ENCODE results near the gene IWS1. TPM values are rescaled to one million over a fixed set of nuclear protein-coding genes. Genes with fewer than 3 reads are reported as not detected.

The IWS1 gene
- total and polyA plus RNA-seq, 9 of the 15 experiments (the other 6 are each of a cell fraction or from before 2014, with no cell fraction given), result 20.8 to 67.2 (median 46.6) TPM

GRCh38 chr2:127563458-127564428, 37.5 kb upstream of the IWS1 start (continued):
- no peak for TF ChIP-seq ZBTB49 (CRISPR knock-in tag; IDR thresholded peaks at IDR 0.05; ENCODE audit: borderline replicate concordance)

GRCh38 chr2:127562936-127563335, 36.6 kb upstream of the IWS1 start:
- ATAC-seq (no peak), DNase-seq (ENCODE audit: extremely low read depth in 1 of 4, low spot score in 3 of 4) (no peak), FAIRE-seq (no peak)
- in situ Hi-C loops (cut with MboI), result no loop called here
- no peak overlapping the region for H2AFZ ChIP-seq (ENCODE audit: low read depth, low read length)
- H3K27me3 ChIP-seq (ENCODE audit: control insufficient read depth in 2 of 2, insufficient read depth in 2 of 2, low read length in 2 of 2), result peaks cover 42 to 85% of the 10 kb centered on the region in 2 experiments
- 0 out of 5 replicates have a peak, but pooled peaks cover 0 to 3% of the 10 kb centered on the region in 2 experiments for H3K4me1 ChIP-seq (replicated peaks in 1 of 2; ENCODE audit: control insufficient read depth in 2 of 2, insufficient read depth in 2 of 2, low read length in 2 of 2)
- CTCF ChIA-PET (ENCODE audit: low intra/inter-chr PET ratio), result no interaction called here
- no peak overlapping the region for H3K4me3 ChIP-seq
- H3K9me3 ChIP-seq (replicated peaks; ENCODE audit: control insufficient read depth, insufficient read depth, low read depth, low read length), result no peaks in the 10 kb centered on the region
- intact Hi-C loops (cut with micrococcal nuclease), result no loop called here
- 0% methylated on average over 2 of the region's 2 CpGs for WGBS (ENCODE audit: insufficient coverage, low coverage, missing lambda C conversion rate)
- POLR2A ChIA-PET, result no interaction called here
- no peak for TF ChIP-seq FOXK2 (conservative IDR thresholded peaks at IDR 0.05 in 1 of 2, IDR thresholded peaks at IDR 0.05 in 1 of 2; ENCODE audit: low read depth in 2 of 2)
- no peak for TF ChIP-seq DACH1 (IDR thresholded peaks at IDR 0.05; ENCODE audit: partially characterized antibody)
- TF ChIP-seq, protein P1, sequence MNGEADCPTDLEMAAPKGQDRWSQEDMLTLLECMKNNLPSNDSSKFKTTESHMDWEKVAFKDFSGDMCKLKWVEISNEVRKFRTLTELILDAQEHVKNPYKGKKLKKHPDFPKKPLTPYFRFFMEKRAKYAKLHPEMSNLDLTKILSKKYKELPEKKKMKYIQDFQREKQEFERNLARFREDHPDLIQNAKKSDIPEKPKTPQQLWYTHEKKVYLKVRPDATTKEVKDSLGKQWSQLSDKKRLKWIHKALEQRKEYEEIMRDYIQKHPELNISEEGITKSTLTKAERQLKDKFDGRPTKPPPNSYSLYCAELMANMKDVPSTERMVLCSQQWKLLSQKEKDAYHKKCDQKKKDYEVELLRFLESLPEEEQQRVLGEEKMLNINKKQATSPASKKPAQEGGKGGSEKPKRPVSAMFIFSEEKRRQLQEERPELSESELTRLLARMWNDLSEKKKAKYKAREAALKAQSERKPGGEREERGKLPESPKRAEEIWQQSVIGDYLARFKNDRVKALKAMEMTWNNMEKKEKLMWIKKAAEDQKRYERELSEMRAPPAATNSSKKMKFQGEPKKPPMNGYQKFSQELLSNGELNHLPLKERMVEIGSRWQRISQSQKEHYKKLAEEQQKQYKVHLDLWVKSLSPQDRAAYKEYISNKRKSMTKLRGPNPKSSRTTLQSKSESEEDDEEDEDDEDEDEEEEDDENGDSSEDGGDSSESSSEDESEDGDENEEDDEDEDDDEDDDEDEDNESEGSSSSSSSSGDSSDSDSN (IDR thresholded peaks at IDR 0.05; ENCODE audit: borderline replicate concordance in 1 of 2, low read depth in 2 of 2, low read length in 2 of 2), result no peak
- no peak for TF ChIP-seq RBBP5 (IDR thresholded peaks at IDR 0.05; ENCODE audit: borderline replicate concordance, insufficient read depth, low read length, poor library complexity, severe bottlenecking)
- TF ChIP-seq ZNF75A (CRISPR knock-in tag; IDR thresholded peaks at IDR 0.05), result no peak
- no peak for TF ChIP-seq MCM3 (IDR thresholded peaks at IDR 0.05)
- TF ChIP-seq NELFE (IDR thresholded peaks at IDR 0.05; ENCODE audit: insufficient read depth, insufficient read length), result no peak
- TF ChIP-seq IRF2 (CRISPR knock-in tag; IDR thresholded peaks at IDR 0.05), result no peak
- no peak for TF ChIP-seq STAT5A (IDR thresholded peaks at IDR 0.05; ENCODE audit: borderline replicate concordance, low read length)
- TF ChIP-seq SREBF1 (IDR thresholded peaks at IDR 0.05; ENCODE audit: borderline replicate concordance, low read depth, low read length), result no peak
- no peak for TF ChIP-seq CREB1 (IDR thresholded peaks at IDR 0.05)
- TF ChIP-seq CREB1 (CRISPR knock-in tag; IDR thresholded peaks at IDR 0.05), result no peak
- BruUV-seq (replicated peaks), result no TSS peak
- H4K20me1 ChIP-seq (replicated peaks; ENCODE audit: control insufficient read depth, insufficient read depth, low read length), result peaks cover 6% of the 10 kb centered on the region; the same call in 1 of the 2 replicates
- H3K79me2 ChIP-seq (ENCODE audit: control insufficient read depth, insufficient read depth, low read length), result no peaks in the 10 kb centered on the region
- no peak overlapping the region for H3K27ac ChIP-seq (ENCODE audit: extremely low read depth, low read depth, low read length)
- H3K9ac ChIP-seq (ENCODE audit: insufficient read depth in 1 of 2, low read depth in 2 of 2, low read length in 2 of 2), result no peak overlapping the region
- no peaks in the 10 kb centered on the region for H3K9me1 ChIP-seq (ENCODE audit: control insufficient read depth, insufficient read depth, low read length)
- H3K36me3 ChIP-seq (ENCODE audit: control insufficient read depth, insufficient read depth, low read length), result no peaks in the 10 kb centered on the region
- no peak overlapping the region for H3K4me2 ChIP-seq (ENCODE audit: insufficient read depth, low read length)
